Dendritic cell treated with granulocyte-macrophage colony-stimulating factor and Interleukin-4, amounts not matched to agents 40 ng/mL and 50 ng/mL, for 4 days (primary cell): ENCODE measurements around the gene TCF3.

Experiments
- H3K27ac Mint-ChIP-seq: one replicate; pipeline ENCODE4 v1.8.0; 2022; ENCODE audit warnings: mild to moderate bottlenecking, mixed read lengths
- H3K27me3 Mint-ChIP-seq: one replicate; pipeline ENCODE4 v1.8.0; 2022; ENCODE audit warnings: mild to moderate bottlenecking, mixed read lengths
- H3K36me3 Mint-ChIP-seq: one replicate; pipeline ENCODE4 v1.8.0; 2022; ENCODE audit warnings: low read depth, mixed read lengths
- H3K4me1 Mint-ChIP-seq: one replicate; pipeline ENCODE4 v1.8.0; 2022; ENCODE audit warnings: low read depth, mixed read lengths
- H3K4me3 Mint-ChIP-seq: one replicate; pipeline ENCODE4 v1.8.0; 2022; ENCODE audit warnings: mild to moderate bottlenecking, moderate library complexity, mixed read lengths
- H3K9me3 Mint-ChIP-seq: one replicate; pipeline ENCODE4 v1.8.0; 2022; ENCODE audit warnings: mixed read lengths
- intact Hi-C: fragments of 100-400 bp; cut with micrococcal nuclease; formaldehyde crosslinking; loops from one replicate; pipeline ENCODE4 v1.15.0; 2022

TCF3 gene

DNA sequence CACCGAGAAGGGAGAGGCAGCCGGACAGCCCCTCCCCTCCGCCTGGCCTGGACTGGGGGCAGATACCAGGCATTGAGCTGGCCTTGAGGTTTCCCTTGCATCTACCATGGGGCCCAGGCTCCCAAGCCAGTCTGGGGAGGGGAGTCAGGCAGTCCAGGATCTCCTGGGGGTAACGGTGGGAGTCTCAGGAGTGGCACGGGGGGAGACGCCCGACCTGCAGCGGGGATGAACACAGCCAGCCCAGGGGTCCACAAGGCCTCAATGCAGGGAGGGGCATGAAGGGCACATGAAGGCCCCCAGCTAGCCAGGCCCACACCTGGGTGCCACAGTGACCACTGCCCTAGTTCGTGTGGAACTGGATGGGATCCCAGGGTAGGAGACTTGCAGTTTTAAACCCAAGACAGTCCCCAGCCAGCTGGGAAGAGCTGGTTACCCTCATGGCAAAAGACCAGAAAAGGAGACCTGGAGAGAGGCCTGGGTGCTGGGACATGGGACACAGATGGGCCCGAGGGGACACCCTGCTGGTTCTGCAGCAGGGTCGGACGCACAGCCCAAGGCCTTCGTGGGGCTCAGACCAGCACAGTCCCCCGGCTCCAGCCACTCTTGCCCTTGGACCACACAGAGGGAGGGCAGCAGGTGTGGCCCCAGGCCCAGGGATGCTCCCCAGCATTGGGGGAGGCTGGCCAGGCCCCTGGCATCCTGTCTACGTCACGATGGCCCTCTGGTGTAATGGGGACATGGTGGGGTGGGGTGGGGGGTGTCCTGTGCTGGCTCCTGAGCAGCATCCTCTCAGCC, 42.5 kb downstream of the TCF3 start:
- peak overlapping the region; percentile 21 for H3K4me3 Mint-ChIP-seq
- intact Hi-C loops, result loop anchor here (5.0 kb wide), 1 partner anchor 62 kb away; no protein-coding TSS in a partner anchor
- H3K4me1 Mint-ChIP-seq, result peaks cover 39% of the 10 kb centered on the region
- H3K27me3 Mint-ChIP-seq, result peaks cover 12% of the 10 kb centered on the region
- H3K36me3 Mint-ChIP-seq, result peaks cover 63% of the 10 kb centered on the region
- H3K27ac Mint-ChIP-seq, result peak overlapping the region; percentile 66
- no peaks in the 10 kb centered on the region for H3K9me3 Mint-ChIP-seq

DNA sequence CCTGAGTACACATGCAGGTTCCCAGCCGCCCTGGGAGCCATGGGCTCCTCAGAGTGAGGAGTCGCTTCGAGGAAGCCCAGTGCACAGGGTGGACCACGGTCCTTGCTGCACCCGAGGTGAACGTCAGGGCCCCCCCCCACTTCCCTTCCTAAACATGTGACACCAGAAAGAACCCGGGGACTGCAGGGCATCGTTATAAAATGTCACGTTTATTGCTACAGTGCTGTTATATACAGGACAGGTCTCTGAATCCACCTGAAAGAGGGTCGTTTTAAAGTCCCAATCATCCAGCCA, 43.4 kb downstream of the TCF3 start:
- intact Hi-C loops, result loop anchor here (5.0 kb wide), 1 partner anchor 63 kb away; no protein-coding TSS in a partner anchor
- peaks cover 12% of the 10 kb centered on the region for H3K27me3 Mint-ChIP-seq
- peaks cover 46% of the 10 kb centered on the region for H3K4me1 Mint-ChIP-seq
- H3K27ac Mint-ChIP-seq, result peak overlapping the region; percentile 66
- no peak overlapping the region for H3K4me3 Mint-ChIP-seq
- peaks cover 55% of the 10 kb centered on the region for H3K36me3 Mint-ChIP-seq
- no peaks in the 10 kb centered on the region for H3K9me3 Mint-ChIP-seq

DNA sequence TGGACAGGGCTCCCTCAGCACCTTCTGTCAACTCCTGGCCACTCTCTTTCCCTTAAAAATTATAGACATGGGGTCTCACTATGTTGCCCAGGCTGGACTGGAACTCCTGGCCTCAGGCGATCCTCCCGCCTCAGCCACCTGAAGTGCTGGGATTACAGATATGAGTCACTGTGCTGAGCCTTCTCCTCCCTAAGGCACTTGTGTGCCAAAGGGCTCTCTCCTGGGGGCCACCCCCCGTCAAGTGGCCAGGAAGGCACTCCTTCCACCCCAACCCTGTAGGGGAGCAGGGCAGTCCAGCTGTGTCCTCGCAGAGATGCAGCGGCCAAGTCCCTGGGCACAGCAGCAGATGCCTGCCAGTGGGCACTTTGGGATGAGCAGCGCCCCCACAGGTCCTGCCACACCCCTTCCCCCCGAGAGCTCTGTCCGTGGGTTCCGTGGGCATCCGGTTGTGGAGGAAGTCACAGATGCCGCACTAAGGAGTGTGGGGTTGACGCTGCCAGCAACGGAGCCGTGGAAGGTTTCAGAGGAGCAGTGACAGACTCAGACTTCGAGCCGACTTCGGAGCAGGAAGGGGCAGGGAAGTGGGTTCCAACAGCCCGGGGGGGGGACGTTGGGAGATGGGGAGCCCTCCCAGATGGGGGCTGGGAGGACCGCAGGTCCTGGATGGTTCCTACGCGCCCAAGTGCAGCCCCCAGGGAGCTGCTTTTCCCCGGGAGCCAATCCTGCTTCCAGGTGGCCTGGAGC, 43.9 kb downstream of the TCF3 start:
- peaks cover 51% of the 10 kb centered on the region for H3K4me1 Mint-ChIP-seq
- H3K27ac Mint-ChIP-seq, result peak overlapping the region; percentile 66
- H3K27me3 Mint-ChIP-seq, result peaks cover 12% of the 10 kb centered on the region
- intact Hi-C loops, result loop anchor here (5.0 kb wide), 1 partner anchor 64 kb away; no protein-coding TSS in a partner anchor
- H3K4me3 Mint-ChIP-seq, result peak overlapping the region; percentile 17
- peaks cover 50% of the 10 kb centered on the region for H3K36me3 Mint-ChIP-seq
- H3K9me3 Mint-ChIP-seq, result no peaks in the 10 kb centered on the region

DNA sequence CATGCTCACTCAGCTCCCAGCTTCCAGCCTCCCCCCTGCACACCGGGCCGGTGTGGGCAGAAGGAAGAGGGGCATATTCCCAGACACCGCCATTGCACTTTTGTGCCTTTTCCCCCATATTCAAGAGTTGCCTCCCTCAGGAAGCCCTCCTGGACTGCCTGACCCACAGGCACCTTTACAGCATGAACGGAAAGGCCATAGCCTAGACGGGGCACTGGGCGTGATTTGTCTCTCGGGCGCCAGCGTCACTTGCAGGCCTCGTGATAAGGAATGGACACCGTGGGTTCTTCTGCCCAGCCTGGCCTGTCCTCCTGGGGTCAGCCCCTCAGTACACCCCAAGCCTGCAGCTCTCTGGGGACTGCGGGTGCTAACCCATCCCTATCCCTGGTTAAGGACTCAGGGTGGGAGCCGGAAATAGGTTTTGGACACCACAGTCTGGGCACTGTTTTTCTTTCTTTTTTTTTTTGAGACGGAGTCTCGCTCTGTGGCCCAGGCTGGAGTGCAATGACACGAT, 46.2 kb downstream of the TCF3 start:
- intact Hi-C loops, result loop anchor here (5.0 kb wide), 1 partner anchor 66 kb away; no protein-coding TSS in a partner anchor
- Mint-ChIP-seq H3K27ac (peak overlapping the region; percentile 98), H3K36me3 (peaks cover 47% of the 10 kb centered on the region), H3K4me3 (peak overlapping the region; percentile 97), H3K27me3 (peaks cover 12% of the 10 kb centered on the region), H3K4me1 (peaks cover 72% of the 10 kb centered on the region), H3K9me3 (no peaks in the 10 kb centered on the region)

DNA sequence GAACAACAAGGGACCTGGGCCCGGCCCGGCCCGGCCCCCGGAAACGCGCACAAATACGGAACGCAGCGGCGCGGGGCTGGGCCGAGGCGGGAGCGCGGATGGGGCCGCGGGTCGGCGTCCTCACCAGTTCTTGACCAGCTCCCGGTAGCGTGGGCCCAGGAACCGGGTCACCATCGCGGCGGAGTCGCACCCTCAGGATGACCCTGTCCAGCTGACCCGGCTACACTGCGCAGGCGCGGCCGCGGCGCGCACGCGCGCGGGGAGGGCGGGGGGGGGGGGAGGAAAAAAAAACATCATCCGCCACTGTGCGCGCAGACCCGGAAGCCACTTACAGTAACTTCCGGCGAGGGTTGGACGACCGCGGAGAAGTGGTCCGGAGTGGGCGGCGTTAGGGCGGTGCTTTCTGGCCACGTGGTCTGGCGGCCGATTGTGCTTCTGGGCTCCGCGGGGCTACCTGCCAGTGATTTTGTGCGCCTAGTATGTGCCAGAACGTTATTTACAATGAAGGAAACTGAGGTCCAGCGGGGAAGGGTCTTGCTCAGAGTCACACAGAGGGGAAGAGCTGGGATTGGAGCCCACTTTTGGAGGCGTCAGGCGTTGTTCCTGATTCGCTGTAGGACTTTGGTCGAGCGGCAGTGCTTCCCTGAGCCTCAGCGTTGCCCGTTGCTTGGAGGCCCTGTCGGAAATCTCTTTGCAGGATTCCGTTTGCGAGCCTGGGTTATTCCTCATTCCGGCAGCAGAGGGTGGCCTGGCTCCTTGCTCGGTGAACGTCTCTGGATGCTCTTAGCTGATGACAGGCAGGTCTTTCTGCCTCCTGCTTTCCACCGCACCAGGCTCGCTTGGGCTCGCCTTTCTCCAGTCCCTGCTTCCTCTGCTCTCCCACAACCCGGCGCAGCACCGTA, 46.9 kb downstream of the TCF3 start, which contains the start of gene UQCR11:
Gene UQCR11 (minus strand): TSS at position 227 of the 902 bp plus-strand sequence. CDS start 53 bp downstream, at position 174.
- H3K4me1 Mint-ChIP-seq, result peaks cover 77% of the 10 kb centered on the region

DNA sequence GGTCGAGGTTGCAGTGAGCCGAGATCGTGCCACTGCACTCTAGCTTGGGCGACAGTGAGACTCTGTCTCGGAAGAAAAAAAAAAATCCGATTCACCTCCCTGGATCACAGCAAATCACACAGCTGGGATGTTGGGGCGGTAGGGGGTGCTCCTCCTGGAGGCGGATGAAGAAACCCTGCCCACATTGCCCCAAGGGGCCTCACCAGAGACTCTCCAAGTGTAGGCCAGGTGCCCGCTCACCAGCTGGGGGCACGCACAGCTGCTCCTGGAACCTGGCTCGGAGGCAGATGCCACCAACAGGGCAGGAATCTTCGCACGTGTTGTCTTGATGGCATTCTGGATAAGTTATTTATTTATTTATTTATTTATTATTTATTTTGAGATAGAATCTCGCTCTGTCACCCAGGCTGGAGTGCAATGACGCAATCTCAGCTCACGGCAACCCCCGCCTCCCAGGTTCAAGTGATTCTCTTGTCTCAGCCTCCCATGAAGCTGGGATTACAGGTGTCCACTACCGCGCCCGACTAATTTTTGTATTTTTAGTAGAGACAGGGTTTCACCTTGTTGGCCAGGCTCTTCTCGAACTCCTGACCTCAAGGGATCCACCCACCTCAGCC, 50.2 kb downstream of the TCF3 start:
- Mint-ChIP-seq H3K4me3 (no peak overlapping the region), H3K9me3 (no peaks in the 10 kb centered on the region), H3K36me3 (peaks cover 54% of the 10 kb centered on the region), H3K4me1 (peaks cover 54% of the 10 kb centered on the region), H3K27me3 (no peaks in the 10 kb centered on the region), H3K27ac (peak overlapping the region; percentile 60)
- intact Hi-C loops, result no loop called here

More for the DNA sequence above, 46.9 kb downstream of the TCF3 start, which contains the start of gene UQCR11:
- H3K27ac Mint-ChIP-seq, result peak within 1 kb of the TSS; percentile 98
- peak within 1 kb of the TSS; percentile 97 for H3K4me3 Mint-ChIP-seq
- no peaks in the 10 kb centered on the region for H3K9me3 Mint-ChIP-seq
- intact Hi-C loops, result loop anchor here (1.0 to 5.0 kb wide), 3 partner anchors 13 to 67 kb away; partner anchors contain the start of gene MBD3
- peaks cover 12% of the 10 kb centered on the region for H3K27me3 Mint-ChIP-seq
- H3K36me3 Mint-ChIP-seq, result peaks cover 41% of the 10 kb centered on the region

DNA sequence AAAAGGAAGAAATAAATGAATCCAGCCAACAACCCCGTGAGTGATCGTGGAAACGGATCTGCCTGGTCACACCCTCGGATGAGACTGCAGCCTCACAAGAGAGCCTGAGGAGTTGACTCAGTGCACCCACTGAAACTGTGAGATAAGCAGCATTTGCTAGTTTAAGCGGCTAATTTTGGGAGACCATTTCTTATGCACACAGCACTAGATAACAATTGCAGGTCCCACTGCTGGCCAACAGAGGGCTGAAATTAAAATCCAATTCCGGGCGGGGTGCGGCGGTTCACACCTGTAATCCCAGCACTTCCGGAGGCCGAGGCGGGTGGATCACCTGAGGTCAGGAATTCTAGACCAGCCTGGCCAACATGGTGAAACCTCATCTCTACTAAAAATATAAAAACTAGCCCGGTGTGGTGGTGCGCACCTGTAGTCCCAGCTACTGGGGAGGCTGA, 50.8 kb downstream of the TCF3 start:
- Mint-ChIP-seq H3K36me3 (peaks cover 60% of the 10 kb centered on the region), H3K27ac (peak overlapping the region; percentile 60), H3K4me1 (peaks cover 49% of the 10 kb centered on the region), H3K9me3 (no peaks in the 10 kb centered on the region), H3K4me3 (no peak overlapping the region), H3K27me3 (no peaks in the 10 kb centered on the region)
- intact Hi-C loops, result no loop called here

DNA sequence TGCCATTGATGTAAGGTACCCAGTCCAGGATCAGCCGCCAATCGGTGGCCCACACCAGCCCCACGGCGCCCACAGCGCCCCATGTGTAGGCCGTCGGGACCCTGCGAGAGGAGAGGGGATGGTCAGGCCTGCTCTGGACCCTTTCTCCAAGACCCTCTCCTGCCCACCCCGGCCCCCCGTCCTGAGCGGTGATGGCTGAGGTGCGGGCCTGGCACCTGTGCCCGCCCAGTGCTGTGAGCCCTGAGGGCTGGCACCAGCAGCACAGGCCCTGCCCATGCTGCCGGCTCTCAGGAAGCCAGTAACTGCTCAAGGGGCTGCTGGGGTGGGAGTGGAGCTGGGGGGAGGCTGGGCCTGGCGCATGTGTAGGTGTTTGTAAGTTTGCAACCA, 53.0 kb downstream of the TCF3 start:
- intact Hi-C loops, result no loop called here
- H3K4me3 Mint-ChIP-seq, result no peak overlapping the region
- no peaks in the 10 kb centered on the region for H3K9me3 Mint-ChIP-seq
- H3K4me1 Mint-ChIP-seq, result peaks cover 37% of the 10 kb centered on the region
- H3K27me3 Mint-ChIP-seq, result no peaks in the 10 kb centered on the region
- no peak overlapping the region for H3K27ac Mint-ChIP-seq
- H3K36me3 Mint-ChIP-seq, result peaks cover 73% of the 10 kb centered on the region

DNA sequence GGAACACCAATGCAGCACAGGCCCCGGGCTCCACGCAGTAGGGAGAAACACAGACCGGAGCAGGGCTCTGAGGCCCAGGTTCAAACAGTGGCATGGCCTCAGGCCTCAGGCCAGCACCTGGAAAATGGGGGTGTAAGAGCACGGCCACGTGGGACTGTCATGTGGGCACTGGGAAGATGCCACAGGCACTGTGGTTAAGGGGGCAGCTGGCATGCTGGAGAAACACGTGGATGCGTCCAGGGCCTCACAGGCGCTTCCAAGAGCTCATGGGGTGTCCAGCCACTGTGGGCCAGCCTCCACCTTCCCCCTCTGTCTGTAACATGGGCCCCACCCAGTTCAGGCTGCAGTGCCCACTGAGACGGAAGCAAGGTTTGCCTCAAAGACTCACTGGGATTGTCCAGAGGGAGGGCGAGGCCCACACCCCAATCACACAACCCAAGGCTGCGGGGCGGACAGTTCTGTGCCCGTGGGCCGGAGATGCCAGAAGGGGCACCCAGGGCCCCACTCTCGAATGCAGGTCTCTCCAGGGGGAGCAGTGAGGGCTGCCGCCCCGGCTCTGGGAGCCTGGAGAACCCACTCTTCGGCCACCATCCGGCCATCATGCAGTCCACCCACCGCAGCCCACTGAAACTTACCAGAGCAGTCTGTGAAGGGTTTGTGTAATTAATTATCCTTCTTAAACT, 53.5 kb downstream of the TCF3 start:
- Mint-ChIP-seq H3K27me3 (no peaks in the 10 kb centered on the region), H3K9me3 (no peaks in the 10 kb centered on the region), H3K4me3 (no peak overlapping the region), H3K27ac (no peak overlapping the region), H3K36me3 (peaks cover 77% of the 10 kb centered on the region), H3K4me1 (peaks cover 31% of the 10 kb centered on the region)
- intact Hi-C loops, result no loop called here

DNA sequence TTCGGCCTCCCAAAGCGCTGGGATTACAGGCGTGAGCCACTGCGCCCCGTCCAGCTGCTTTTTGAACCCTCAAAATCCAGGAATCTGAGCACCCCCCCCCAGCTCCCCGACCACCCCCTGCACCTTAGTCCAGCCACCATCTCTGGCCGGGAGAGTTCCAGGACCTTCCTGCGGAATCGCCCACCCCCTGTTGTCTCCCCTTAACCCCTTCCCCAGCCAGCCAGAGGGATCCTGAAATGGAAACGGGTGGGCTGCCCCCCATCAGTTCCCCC, 59.0 kb downstream of the TCF3 start:
- peak overlapping the region; percentile 95 for H3K27ac Mint-ChIP-seq

DNA sequence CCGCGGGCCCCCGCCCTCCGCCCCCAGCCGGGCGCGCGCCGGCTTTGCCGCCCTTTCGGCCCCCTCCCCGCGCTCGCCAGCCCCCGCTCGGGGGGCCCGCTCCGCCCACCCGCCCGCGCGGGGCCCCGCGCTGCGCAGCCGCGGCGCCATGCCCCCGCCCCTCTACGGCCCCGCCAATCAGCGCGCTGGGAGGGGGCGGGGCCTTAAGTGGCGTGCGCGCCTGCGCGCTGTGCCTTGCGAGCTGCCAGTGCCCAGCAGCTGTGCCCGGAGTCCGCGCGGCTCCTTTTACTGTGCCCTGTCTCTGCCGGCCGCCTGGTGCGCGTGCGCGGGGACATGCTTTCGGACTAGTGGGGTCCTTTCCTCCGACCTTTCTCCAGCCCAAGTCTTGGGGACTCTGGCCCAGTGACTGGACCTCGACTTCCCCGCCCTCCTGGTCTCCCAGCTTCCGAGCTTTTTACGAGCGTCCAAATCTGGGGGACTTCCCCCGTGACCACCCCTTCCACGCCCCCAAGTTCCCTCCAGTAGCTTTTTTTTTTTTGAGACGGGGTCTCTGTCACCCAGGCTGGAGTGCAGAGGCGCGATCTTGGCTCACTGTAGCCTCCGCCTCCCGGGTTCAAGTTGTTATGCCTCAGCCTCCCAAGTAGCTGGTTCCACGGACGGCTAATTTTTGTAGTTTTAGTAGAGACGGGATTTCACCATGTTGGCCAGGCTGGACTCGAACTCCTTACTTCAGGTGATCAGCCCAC, 59.5 kb downstream of the TCF3 start, which contains the start of gene MBD3:
Gene MBD3 (minus strand): TSS at position 111 of the 746 bp plus-strand sequence. CDS start 234 bp downstream, outside the sequence.
- Mint-ChIP-seq H3K9me3 (no peaks in the 10 kb centered on the region), H3K4me1 (peaks cover 31% of the 10 kb centered on the region), H3K27me3 (no peaks in the 10 kb centered on the region), H3K4me3 (peak within 1 kb of the TSS; percentile 91), H3K36me3 (peaks cover 41% of the 10 kb centered on the region), H3K27ac (peak within 1 kb of the TSS; percentile 95)
- intact Hi-C loops, result loop anchor here (1.0 kb wide), 1 partner anchor 12 kb away; the partner anchor contains the start of gene UQCR11

More for the DNA sequence above, 59.0 kb downstream of the TCF3 start:
- peaks cover 46% of the 10 kb centered on the region for H3K36me3 Mint-ChIP-seq
- peak overlapping the region; percentile 91 for H3K4me3 Mint-ChIP-seq
- intact Hi-C loops, result no loop called here
- H3K27me3 Mint-ChIP-seq, result no peaks in the 10 kb centered on the region
- H3K4me1 Mint-ChIP-seq, result peaks cover 30% of the 10 kb centered on the region
- no peaks in the 10 kb centered on the region for H3K9me3 Mint-ChIP-seq
